NCI-H146 (cell line): ENCODE measurements around the gene GRIK4.
"Not testable (repeated sequence)": the region's sequence is repeated elsewhere in the genome, so short reads cannot be mapped to it uniquely, and the experiment has no call there.

Source experiments
- DNase-seq: peaks from one replicate; lab custom pipeline; 2025; lab: John Stamatoyannopoulos, UW

Gene GRIK4

DNA sequence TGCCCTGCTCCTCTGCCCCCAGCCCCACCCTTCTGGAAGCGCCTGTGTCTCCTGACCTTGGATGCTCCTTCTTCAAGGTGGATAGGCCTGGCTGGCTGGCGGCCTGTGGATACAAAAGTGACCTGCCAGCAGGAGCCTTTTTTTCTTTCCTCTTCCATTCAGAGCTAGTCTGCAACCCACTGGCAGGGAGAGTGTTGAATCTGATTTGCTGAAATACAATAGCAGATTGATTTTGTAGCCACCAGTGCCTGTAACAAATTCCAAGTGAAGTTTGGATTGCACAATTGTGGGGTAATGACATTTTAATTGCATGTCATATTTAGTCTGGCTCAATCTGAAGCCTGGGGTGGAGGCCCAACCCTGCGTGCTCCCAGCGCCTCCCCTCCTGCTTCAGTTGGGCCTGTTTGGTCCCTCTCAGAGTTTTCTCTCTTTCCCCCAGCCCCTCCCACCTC lies 97.2 kb downstream of the GRIK4 start:
- peak; percentile 7 for DNase-seq

GRCh38 chr11:120610111-120610510 lies 98.6 kb downstream of the GRIK4 start:
- DNase-seq = no peak

GRCh38 chr11:120611581-120611980 lies 100.0 kb downstream of the GRIK4 start:
- DNase-seq = no peak

DNA sequence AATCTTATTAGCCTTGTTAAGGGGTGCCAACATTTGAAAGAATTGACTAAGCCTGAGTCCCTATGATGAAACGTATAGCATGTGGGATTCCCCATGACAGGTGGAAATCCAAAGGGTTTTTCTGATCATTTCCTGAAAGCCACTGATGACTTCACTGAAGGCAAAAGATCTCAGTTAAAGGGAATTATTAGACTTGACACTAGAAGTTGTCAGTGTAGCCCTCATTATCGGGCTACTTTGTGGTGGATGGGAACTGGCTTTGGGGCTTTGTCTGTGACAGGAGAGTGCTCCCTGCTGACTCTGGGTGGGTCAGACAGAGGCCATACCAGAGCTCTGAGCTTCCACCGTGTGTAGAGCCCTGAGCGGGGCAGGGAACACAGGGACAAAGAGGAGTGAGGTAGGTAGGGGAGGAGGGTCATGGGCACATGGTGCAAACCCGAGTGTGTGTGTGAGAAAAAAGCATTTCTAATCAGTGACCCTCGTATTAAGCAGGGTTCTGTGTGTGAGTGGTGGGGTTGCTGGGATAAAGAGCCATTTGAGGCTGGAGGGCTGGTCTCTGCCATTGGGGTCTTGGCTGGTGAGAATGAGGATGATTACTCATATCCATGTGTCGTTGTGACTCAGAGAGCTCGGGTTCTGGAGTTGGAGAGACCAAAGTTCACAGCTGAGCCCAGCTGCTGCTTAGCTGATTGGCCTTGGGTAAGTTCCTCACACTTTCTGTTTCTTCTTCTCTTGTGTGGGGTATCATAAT lies 101.1 kb downstream of the GRIK4 start:
- DNase-seq = no peak

DNA sequence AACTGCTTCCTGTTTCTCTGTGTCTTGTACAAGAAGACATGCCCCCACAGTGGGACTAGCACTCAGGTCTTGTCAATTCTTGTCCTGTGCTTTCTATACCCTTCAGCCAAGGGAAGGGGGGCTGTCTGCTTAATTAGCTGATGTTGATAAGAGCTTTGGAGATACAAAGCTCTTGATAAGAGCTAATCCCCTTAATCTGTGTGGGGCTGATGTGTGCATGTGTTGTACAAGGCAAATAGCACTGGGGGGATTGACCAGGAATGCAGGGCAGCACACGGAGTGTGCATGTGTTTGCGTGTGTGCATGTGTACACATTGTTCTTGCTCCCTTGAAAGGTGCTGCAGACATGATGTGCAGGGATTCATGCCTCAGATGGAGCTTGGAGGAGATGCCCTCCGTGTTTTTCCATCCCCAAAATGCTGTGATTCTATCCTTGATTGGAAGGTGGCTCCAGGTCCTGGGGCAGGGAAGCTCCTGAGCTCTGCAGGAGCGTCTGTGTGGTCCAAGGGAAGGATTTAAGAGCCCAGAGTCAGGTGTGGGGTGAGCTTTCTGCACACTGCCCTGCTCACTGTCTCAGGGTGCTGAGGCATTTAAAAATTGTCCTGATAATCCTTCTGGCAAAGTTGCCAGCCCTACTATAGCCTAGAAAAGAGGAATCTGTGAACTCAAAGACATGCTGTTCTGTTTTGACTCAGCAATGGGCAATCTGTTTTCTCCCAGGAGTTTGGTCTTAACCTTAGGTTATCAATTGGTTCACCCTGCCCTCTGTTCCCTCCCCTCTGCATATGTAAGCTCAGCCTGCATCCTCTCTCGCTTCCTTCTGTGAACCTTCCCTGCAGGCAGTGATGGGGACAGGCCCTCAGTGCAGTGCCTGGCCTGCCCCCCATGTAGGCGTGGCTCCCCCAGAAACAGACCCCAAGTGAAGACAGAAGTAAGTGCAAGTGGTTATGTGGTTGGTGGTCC lies 102.0 kb downstream of the GRIK4 start:
- no peak for DNase-seq

DNA sequence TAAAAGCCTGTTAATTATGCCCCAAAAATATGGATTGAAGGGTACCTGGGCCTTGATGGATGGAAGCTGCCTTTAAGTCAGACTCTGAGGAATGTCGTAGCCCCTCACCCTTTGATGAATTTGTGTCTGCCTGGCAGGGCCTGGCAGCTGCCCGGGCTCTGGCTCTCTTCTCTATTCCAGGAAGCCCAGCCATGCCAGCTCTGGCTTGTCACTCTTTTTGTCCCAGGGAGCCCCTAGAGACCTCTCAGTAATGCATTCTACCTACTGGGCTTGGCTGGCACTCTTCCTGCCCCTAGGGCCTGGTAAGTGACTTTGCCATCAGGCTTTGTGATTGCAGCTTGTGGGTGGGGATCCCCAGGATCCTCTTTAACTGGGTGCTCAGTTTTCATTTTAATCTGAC lies 103.8 kb downstream of the GRIK4 start:
- DNase-seq = no peak

GRCh38 chr11:120618399-120618798 lies 106.9 kb downstream of the GRIK4 start:
- DNase-seq = no peak

DNA sequence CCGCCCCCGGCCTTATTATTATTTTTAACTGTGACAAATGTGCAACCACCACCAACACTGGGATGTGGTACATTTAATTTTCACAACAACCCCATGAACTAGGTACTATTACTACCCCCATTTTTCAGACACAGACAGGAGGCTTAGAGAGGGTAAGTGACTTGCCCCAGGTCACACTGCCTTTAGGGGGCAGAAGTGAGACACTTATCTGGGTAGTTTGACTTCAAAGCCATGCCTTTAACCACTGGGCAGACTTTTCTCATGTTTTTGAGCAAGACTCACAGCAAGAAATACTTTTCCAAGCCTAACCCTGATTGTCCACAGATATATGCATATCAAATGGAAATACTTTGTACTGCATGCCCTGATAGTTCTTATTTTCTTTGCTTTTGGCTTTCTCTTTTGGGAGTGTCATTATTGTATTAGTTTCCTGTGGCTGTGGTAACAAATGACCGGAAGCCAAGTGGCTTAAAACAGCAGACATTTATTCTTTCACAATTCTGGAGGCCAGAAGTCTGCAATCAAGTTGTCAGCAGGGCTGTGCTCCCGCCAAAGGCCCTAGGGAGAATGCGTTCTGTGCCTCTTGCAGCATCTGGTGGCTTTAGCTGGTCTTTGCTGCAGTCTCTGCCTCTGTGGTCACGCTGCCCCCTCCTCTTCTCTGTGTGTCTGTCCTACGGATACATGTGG lies 110.8 kb downstream of the GRIK4 start:
- DNase-seq = no peak

GRCh38 chr11:120624992-120625391 lies 113.4 kb downstream of the GRIK4 start:
- DNase-seq = not testable (repeated sequence)

DNA sequence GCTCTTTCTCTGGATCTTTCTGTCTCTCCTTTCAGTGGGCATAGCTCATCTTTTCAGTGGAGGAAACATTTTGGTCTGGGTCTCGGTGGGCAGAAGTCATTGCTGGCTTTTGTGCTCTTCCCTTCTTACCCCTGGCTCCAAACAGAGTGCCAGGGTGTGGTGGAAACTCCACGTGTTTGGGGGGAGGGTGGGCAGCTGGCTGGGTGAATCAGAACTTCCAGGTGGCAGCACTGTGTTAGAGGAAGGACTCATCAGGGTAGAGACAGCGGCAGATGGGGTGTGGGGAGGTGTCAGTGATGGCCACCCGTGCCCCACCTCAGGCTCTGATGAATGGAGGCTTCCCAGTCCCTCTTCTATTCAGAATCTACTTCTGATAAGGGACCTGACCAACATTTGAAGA lies 114.0 kb downstream of the GRIK4 start:
- DNase-seq = no peak

DNA sequence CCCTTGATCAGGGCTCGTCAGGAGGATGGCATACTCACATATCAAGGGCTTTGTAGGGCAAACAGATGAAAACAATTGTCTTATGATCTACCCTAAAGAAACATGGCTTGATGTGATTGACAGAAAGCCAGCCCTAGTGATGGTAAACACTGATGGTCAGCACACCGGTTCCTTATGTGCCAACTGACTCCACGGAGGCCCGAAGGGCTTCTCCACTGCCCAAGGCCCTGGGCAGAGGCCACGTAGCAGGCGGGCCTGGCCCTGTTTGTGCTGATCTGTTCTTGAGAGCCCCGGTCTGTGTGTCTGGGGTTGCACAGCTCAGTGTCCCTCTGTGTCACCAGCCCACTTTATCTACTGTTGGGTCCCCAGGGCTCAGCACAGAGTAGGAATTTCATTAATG lies 115.2 kb downstream of the GRIK4 start:
- DNase-seq = no peak

- DNase-seq = no peak
Measured at GRCh38 chr11:120627327-120628163, 116.0 kb downstream of the GRIK4 start.

DNA sequence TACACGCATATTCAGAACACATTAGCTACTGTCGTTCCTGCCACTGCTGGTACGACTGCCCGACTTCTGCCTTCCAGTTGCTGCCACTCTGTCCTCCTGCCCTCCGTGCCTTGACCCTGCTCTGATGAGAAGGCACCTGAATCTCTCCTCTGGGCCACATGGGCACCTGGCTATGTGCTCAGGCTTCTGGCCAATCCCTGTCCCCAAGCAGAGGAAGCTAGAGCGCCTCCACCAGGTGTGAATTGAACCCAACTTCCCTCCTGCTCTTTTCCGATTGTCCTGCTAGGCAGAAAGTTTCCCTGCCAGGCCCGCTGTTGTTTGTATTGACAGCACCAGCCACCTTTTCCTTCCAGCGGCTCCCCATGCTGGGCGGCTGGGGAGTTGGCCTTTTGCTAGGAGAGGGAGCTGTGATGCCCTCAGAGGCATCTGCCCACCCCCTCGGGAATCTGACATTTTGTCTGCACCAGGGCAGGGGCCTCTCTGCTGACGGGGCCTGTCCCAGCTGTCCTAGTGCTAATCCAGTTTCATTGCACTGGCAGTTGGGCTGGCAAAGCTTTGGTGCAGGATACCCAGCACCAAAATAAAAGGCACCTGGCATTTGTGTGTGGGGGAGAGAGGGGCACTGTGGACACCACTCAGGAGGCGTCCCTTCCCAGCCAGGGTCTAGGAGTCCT lies 118.0 kb downstream of the GRIK4 start:
- DNase-seq = no peak

GRCh38 chr11:120630122-120630521 lies 118.6 kb downstream of the GRIK4 start:
- no peak for DNase-seq

- no peak for DNase-seq
Measured at GRCh38 chr11:120632579-120632978, 121.0 kb downstream of the GRIK4 start.

DNA sequence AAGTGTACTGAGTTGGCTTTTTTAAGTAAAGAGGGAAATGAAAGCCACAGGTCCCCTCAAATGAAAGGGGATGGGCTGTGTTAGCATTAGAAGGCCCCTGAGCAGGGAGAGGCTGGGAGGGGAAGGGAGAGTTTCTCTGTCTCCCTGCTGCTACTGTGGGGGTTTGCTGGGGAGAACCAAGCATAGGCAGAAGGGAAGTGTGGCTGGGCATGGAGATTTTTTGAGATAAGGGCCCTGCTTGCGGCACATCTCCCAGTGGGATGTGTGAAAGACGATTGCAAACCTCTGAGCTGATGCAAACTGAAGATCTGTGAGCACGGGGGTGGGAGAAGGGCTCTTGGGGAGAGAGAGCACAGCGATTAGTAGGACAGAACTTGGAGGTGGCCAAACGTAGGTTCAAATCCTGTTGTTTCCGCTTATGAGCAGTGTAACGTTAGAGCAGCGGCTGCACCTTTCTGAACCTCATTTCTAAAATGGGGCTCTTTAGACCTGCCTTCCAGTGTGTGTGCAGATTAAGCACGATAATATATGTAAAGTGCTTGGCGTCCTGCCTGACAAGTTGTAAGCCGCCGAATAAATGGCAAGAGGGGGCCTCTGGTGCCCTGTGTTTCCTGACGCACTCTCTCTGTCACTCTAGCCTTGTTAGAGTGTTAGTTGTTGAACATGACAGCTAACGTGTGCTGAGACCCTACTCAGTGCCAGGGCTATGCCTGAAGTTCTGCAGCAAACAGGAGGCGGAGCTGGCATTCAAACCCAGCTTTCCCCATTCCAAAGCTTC lies 122.3 kb downstream of the GRIK4 start:
- no peak for DNase-seq

DNA sequence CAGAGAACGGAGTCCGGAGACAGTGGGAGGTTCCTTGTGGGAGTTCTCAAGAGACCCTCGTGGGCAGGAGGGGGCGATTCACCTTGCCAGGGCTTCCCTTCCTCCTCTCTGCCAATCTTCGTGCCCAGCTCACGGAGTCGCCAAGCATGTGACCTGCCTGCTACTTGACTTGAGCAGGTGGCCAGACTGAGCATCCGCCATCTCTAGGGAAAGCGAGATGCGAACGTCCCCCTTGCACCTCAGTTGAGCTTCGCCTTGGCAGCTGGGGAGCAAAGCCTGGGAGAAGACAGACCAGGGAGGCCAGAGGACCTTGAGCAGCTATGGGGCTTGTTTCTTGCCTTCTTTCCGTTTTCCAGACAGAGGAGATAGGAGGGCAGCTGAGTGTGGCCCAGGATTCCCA lies 123.2 kb downstream of the GRIK4 start:
- DNase-seq = no peak

GRCh38 chr11:120635136-120635810 lies 123.7 kb downstream of the GRIK4 start:
- DNase-seq = no peak

DNA sequence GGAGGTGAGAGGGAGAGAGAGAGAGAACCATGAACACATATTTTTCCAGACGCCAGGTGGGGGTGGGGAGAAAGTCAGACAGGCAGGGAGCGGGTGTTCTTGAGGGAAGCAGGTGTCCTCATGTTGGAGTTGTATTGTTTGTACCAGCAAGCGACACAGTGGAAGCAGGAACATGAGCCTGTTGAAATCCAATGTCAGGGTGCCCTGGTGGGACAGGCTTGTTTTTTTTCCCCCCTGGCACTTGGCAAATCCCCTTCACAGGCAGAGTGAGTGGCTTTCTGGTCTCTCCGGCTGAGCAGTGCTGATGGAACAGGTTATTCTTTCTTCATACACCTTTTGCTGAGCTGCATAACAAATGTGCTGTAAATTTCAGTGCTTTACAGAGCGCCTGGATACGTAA lies 125.6 kb downstream of the GRIK4 start:
- no peak for DNase-seq
